Transverse colon (tissue), 4 donors: ENCODE measurements around the gene ZC3H4. TPM values are rescaled to one million over a fixed set of nuclear protein-coding genes. Genes with fewer than 3 reads are reported as not detected.

ENCODE experiments used
- DNase-seq: peaks from one replicate; pipeline ENCODE4 v3.0.0-alpha.2; 2019
- H3K27ac ChIP-seq, 4 donors: fragments of 200-600 bp; sonication (generic); 2 replicates each; pipeline ENCODE4 v1.5.1; 2016 to 2018; ENCODE audit warnings: inconsistent platforms in 4 of 4
- H3K27me3 ChIP-seq: fragments of 200-600 bp; sonication (generic); 2 replicates; pipeline ENCODE4 v1.5.1; 2017; ENCODE audit warnings: inconsistent platforms
- H3K36me3 ChIP-seq, 4 donors: fragments of 200-600 bp; sonication (generic); 2 replicates each; pipeline ENCODE4 v1.5.1; 2017 to 2019; ENCODE audit warnings: inconsistent platforms in 4 of 4
- H3K4me1 ChIP-seq, 4 donors: fragments of 200-600 bp; sonication (generic); 2 replicates each; pipeline ENCODE4 v1.5.1; 2017 to 2020; ENCODE audit warnings: inconsistent platforms in 4 of 4
- H3K4me3 ChIP-seq, 4 donors: fragments of 200-600 bp; sonication (generic); 1 replicate in 1 of 4; 2 replicates in 3 of 4; pipeline versions ENCODE4 v1.5.1 to v1.6.1; 2017 to 2019; ENCODE audit warnings: inconsistent platforms in 4 of 4
- H3K9me3 ChIP-seq, 2 donors: fragments of 200-600 bp; sonication (generic); 2 replicates each; pipeline ENCODE4 v1.5.1; 2017 to 2019; ENCODE audit warnings: inconsistent platforms in 2 of 2
- CTCF ChIP-seq, 5 experiments: fragments of 200-600 bp in 3 of 5; fragments of 450-650 bp in 2 of 5; sonication (generic) in 3 of 5; IDR thresholded peaks; 1 replicate in 2 of 5; 2 replicates in 3 of 5; pipeline ENCODE4 v1.5.1; 2016 to 2017; ENCODE audit warnings: antibody characterized with exemption in 5 of 5, inconsistent platforms in 3 of 5, mild to moderate bottlenecking in 2 of 5, moderate library complexity in 1 of 5
- EP300 ChIP-seq: sonication (generic); formaldehyde crosslinking; IDR thresholded peaks from one replicate; pipeline ENCODE4 v1.6.1; 2017; ENCODE audit warnings: antibody characterized with exemption, low read depth
- POLR2A ChIP-seq: fragments of 450-650 bp; IDR thresholded peaks from one replicate; pipeline ENCODE4 v1.6.1; 2016; ENCODE audit warnings: antibody characterized with exemption, mild to moderate bottlenecking, moderate library complexity
- POLR2AphosphoS5 ChIP-seq, 3 donors: sonication (generic); formaldehyde crosslinking; IDR thresholded peaks; one replicate each; pipeline ENCODE4 v1.6.1; 2016; ENCODE audit warnings: antibody characterized with exemption in 3 of 3
- WGBS, 2 donors: methylation state at CpG; one replicate each; pipeline ENCODE4 v1.1.5; 2018; ENCODE audit warnings: low coverage in 1 of 2; 5-methylcytosine and 5-hydroxymethylcytosine counted together
- in situ Hi-C, 4 donors: fragments of 200-750 bp; cut with MboI; loops; one replicate each; pipeline versions ENCODE4 v1.15.0 to v1.15.1; 2017; ENCODE audit warnings: low sequenced_read_pairs in 3 of 4, low pct_ligation_motif_present in 1 of 4, low pct_unique_long_range_greater_than_20kb in 1 of 4
- intact Hi-C: fragments of 100-400 bp; cut with DNase I; formaldehyde crosslinking; loops from one replicate; pipeline ENCODE4 v1.15.1; 2023; ENCODE audit warnings: low total_unique reads
- total RNA-seq, 4 donors: library from RNA; depleted of rRNA; stranded (reverse); fragments of >200 nt; gene quantifications; one replicate each; pipeline ENCODE4 v1.1.0, GENCODE V29; 2016

The ZC3H4 gene
- total RNA-seq, 4 donors from 2014 or later = 25.4 to 32.2 (median 28.0) TPM

- WGBS, 2 donors = 90 to 93% methylated on average over 5 to 6 of the region's 6 CpGs
- H3K27ac ChIP-seq = peak overlapping the region; percentile 81 to 91 (median 86)
Observed at GRCh38 chr19:47098608-47099007, 15.0 kb downstream of the ZC3H4 start.

GRCh38 chr19:47097396-47098201 is 16.0 kb downstream of the ZC3H4 start:
- intact Hi-C loops (no loop called here), in situ Hi-C loops (no loop called here)
- Histone ChIP-seq H3K36me3 (peaks cover 0 to 6% (median 1%) of the 10 kb centered on the region in 4 donors), H3K27me3 (no peaks in the 10 kb centered on the region), H3K9me3 (no peaks in the 10 kb centered on the region), H3K4me3 (no peak overlapping the region), H3K4me1 (peaks cover 37 to 65% (median 53%) of the 10 kb centered on the region in 4 donors), H3K27ac (peak overlapping the region; percentile 81 to 91 (median 86))
- DNase-seq = peak; percentile 43
- WGBS, 2 donors = 77 to 90% methylated on average over 6 to 31 of the region's 31 CpGs
- TF ChIP-seq POLR2AphosphoS5 (IDR thresholded peaks at IDR 0.05) = no peak

More at GRCh38 chr19:47098608-47099007, 15.0 kb downstream of the ZC3H4 start:
- TF ChIP-seq POLR2A = no peak
- TF ChIP-seq POLR2AphosphoS5 (IDR thresholded peaks at IDR 0.05) = no peak
- no peak for TF ChIP-seq EP300
- no peak for TF ChIP-seq CTCF (IDR thresholded peaks at IDR 0.05)
- Histone ChIP-seq H3K36me3 (peaks cover 0 to 4% (median 1%) of the 10 kb centered on the region in 4 donors), H3K27me3 (no peaks in the 10 kb centered on the region), H3K4me1 (peaks cover 37 to 67% (median 54%) of the 10 kb centered on the region in 4 donors), H3K9me3 (no peaks in the 10 kb centered on the region), H3K4me3 (no peak overlapping the region)
- no peak for DNase-seq
- in situ Hi-C loops (no loop called here), intact Hi-C loops (no loop called here)

- intact Hi-C loops = no loop called here
- Histone ChIP-seq H3K4me1 (peaks cover 37 to 62% (median 52%) of the 10 kb centered on the region in 4 donors), H3K4me3 (no peak overlapping the region), H3K27me3 (no peaks in the 10 kb centered on the region), H3K36me3 (peaks cover 0 to 6% (median 0%) of the 10 kb centered on the region in 4 donors), H3K9me3 (no peaks in the 10 kb centered on the region), H3K27ac (peak overlapping the region; percentile 81 to 91 (median 86))
- TF ChIP-seq CTCF (IDR thresholded peaks at IDR 0.05) (no peak), EP300 (no peak), POLR2A (no peak), POLR2AphosphoS5 (IDR thresholded peaks at IDR 0.05) (no peak)
- WGBS, 2 donors = 69% methylated on average over 9 of the region's 9 CpGs; no CpG with 5 or more reads in 1 of the 2 donors
- in situ Hi-C loops = no loop called here
- DNase-seq = peak; percentile 54
Observed at GRCh38 chr19:47096721-47097120, 16.9 kb downstream of the ZC3H4 start.

- Histone ChIP-seq H3K9me3 (no peaks in the 10 kb centered on the region), H3K4me1 (peaks cover 37 to 62% (median 52%) of the 10 kb centered on the region in 4 donors), H3K27me3 (no peaks in the 10 kb centered on the region), H3K36me3 (peaks cover 0 to 6% (median 0%) of the 10 kb centered on the region in 4 donors), H3K27ac (peak overlapping the region; percentile 81 to 91 (median 86)), H3K4me3 (no peak overlapping the region)
- WGBS, 2 donors = 47 to 71% methylated on average over 3 to 11 of the region's 12 CpGs
- peak; percentile 89 for TF ChIP-seq EP300
- TF ChIP-seq CTCF (IDR thresholded peaks at IDR 0.05) = no peak
- TF ChIP-seq POLR2A = peak; percentile 90
- TF ChIP-seq POLR2AphosphoS5 (IDR thresholded peaks at IDR 0.05) = peak; percentile 55 to 94 (median 89)
- peak; percentile 96 for DNase-seq
- in situ Hi-C loops (no loop called here), intact Hi-C loops (no loop called here)
Observed at GRCh38 chr19:47096100-47096704, 17.4 kb downstream of the ZC3H4 start.
